Loucy (cell line): ENCODE data around the gene MOCS2.

Experiments
- H2AFZ ChIP-seq: fragments of 200-600 bp; sonication (generic); 2 replicates; pipeline ENCODE4 v1.6.0; 2016; ENCODE audit warnings: antibody characterized with exemption, mild to moderate bottlenecking, low read length, moderate library complexity
- H3F3A ChIP-seq: fragments of 200-600 bp; 2 replicates; pipeline ENCODE4 v1.6.0; 2016; ENCODE audit warnings: antibody characterized with exemption, low read depth, mild to moderate bottlenecking
- H3K27me3 ChIP-seq: fragments of 200-600 bp; sonication (generic); 2 replicates; pipeline ENCODE4 v1.6.1; 2014; ENCODE audit warnings: low read length, mild to moderate bottlenecking; ENCODE audit not compliant: insufficient read depth, poor library complexity, severe bottlenecking
- H3K36me3 ChIP-seq: fragments of 200-600 bp; sonication (generic); 2 replicates; pipeline ENCODE4 v1.6.1; 2016; ENCODE audit warnings: low read length; ENCODE audit not compliant: insufficient read depth
- H3K4me1 ChIP-seq: fragments of 200-600 bp; sonication (generic); 2 replicates; pipeline ENCODE4 v1.5.1; 2014; ENCODE audit warnings: low read length, mild to moderate bottlenecking; ENCODE audit not compliant: insufficient read depth, poor library complexity, severe bottlenecking
- H3K4me2 ChIP-seq: fragments of 200-600 bp; sonication (generic); 2 replicates; pipeline ENCODE4 v1.6.0; 2014; ENCODE audit warnings: antibody characterized with exemption, low read length, low read depth, mild to moderate bottlenecking; ENCODE audit not compliant: poor library complexity, severe bottlenecking
- H3K4me3 ChIP-seq: fragments of 200-600 bp; sonication (generic); 2 replicates; pipeline ENCODE4 v1.5.1; 2014; ENCODE audit warnings: low read length, mild to moderate bottlenecking, mixed read lengths; ENCODE audit not compliant: poor library complexity, severe bottlenecking
- H3K79me2 ChIP-seq: fragments of 200-600 bp; sonication (generic); 2 replicates; pipeline ENCODE4 v1.6.1; 2014; ENCODE audit warnings: low read length; ENCODE audit not compliant: insufficient read depth
- H3K9ac ChIP-seq: fragments of 200-600 bp; sonication (generic); 2 replicates; pipeline ENCODE4 v1.6.0; 2014; ENCODE audit warnings: mild to moderate bottlenecking, low read depth, low read length, moderate library complexity; ENCODE audit not compliant: poor library complexity, severe bottlenecking
- H3K9me2 ChIP-seq: fragments of 200-600 bp; sonication (generic); replicated peaks from 2 replicates; pipeline ENCODE4 v1.6.1; 2016; ENCODE audit warnings: low read depth, low read length, mixed read lengths
- H3K9me3 ChIP-seq: fragments of 200-600 bp; sonication (generic); 2 replicates; pipeline ENCODE4 v1.6.1; 2014; ENCODE audit warnings: mild to moderate bottlenecking, antibody characterized with exemption, low read length, low read depth; ENCODE audit not compliant: insufficient read depth
- H4K20me1 ChIP-seq: fragments of 200-600 bp; sonication (generic); 2 replicates; pipeline ENCODE4 v1.6.0; 2014; ENCODE audit warnings: antibody characterized with exemption, low read length, mild to moderate bottlenecking; ENCODE audit not compliant: insufficient read depth, poor library complexity, severe bottlenecking
- CTCF ChIP-seq: fragments of 200-600 bp; sonication (generic); conservative IDR thresholded peaks from 2 replicates; pipeline ENCODE4 v1.5.1; 2014; ENCODE audit warnings: mild to moderate bottlenecking, antibody characterized with exemption, low read length
- EZH2phosphoT487 ChIP-seq: fragments of 200-600 bp; IDR thresholded peaks from 2 replicates; pipeline ENCODE4 v1.6.1; 2018; ENCODE audit warnings: antibody characterized with exemption, mild to moderate bottlenecking, moderate library complexity, borderline replicate concordance

Gene MOCS2

GRCh38 chr5:53100606-53101005, 9.0 kb downstream of the MOCS2 start:
- Histone ChIP-seq H3F3A (no peaks in the 10 kb centered on the region), H3K79me2 (no peaks in the 10 kb centered on the region)
- no peak for TF ChIP-seq EZH2phosphoT487
- TF ChIP-seq CTCF = no peak

GRCh38 chr5:53099546-53099945, 10.0 kb downstream of the MOCS2 start:
- Histone ChIP-seq H3K36me3 (peaks cover 18% of the 10 kb centered on the region; the same call in 1 of the 2 replicates), H3K79me2 (no peaks in the 10 kb centered on the region), H3K9me2 (no peaks in the 10 kb centered on the region), H3K4me1 (peaks cover 3% of the 10 kb centered on the region), H3K4me3 (no peak overlapping the region), H4K20me1 (no peaks in the 10 kb centered on the region), H3K27me3 (no peaks in the 10 kb centered on the region), H3K9ac (no peak overlapping the region), H3K9me3 (no peaks in the 10 kb centered on the region), H3F3A (no peaks in the 10 kb centered on the region), H3K4me2 (no peak overlapping the region), H2AFZ (no peak overlapping the region)
- TF ChIP-seq EZH2phosphoT487 (no peak), CTCF (no peak)

More at GRCh38 chr5:53100606-53101005, 9.0 kb downstream of the MOCS2 start:
- Histone ChIP-seq H3K4me2 (no peak overlapping the region), H3K9ac (no peak overlapping the region), H3K27me3 (no peaks in the 10 kb centered on the region), H4K20me1 (no peaks in the 10 kb centered on the region), H3K9me3 (no peaks in the 10 kb centered on the region), H3K9me2 (no peaks in the 10 kb centered on the region), H3K4me1 (peaks cover 14% of the 10 kb centered on the region), H2AFZ (no peak overlapping the region), H3K4me3 (no peak overlapping the region), H3K36me3 (peaks cover 18% of the 10 kb centered on the region; the same call in 1 of the 2 replicates)

GRCh38 chr5:53095931-53096525, 13.5 kb downstream of the MOCS2 start:
- no peaks in the 10 kb centered on the region for H4K20me1 ChIP-seq
- no peak overlapping the region for H3K4me3 ChIP-seq
- H3K9me2 ChIP-seq = no peaks in the 10 kb centered on the region
- no peak overlapping the region for H3K4me2 ChIP-seq
- TF ChIP-seq CTCF (peak; percentile 92), EZH2phosphoT487 (no peak)
- H3K9ac ChIP-seq = no peak overlapping the region
- H3K27me3 ChIP-seq = no peaks in the 10 kb centered on the region
- no peaks in the 10 kb centered on the region for H3K9me3 ChIP-seq
- H3F3A ChIP-seq = no peaks in the 10 kb centered on the region
- peaks cover 18% of the 10 kb centered on the region; the same call in 1 of the 2 replicates for H3K36me3 ChIP-seq
- H3K4me1 ChIP-seq = no peaks in the 10 kb centered on the region
- no peaks in the 10 kb centered on the region for H3K79me2 ChIP-seq
- H2AFZ ChIP-seq = no peak overlapping the region
